ENCODE results near the gene MB21D2.
A peak's percentile ranks its signal among the peaks of the same experiment; 100 is the strongest.
"Not testable (repeated sequence)": the region's sequence is repeated elsewhere in the genome, so short reads cannot be mapped to it uniquely, and the experiment has no call there.

The MB21D2 gene

GRCh38 chr3:192857260-192857661, 60.4 kb downstream of the MB21D2 start:
- DNase-seq = no peak

GRCh38 chr3:192855434-192855833, 62.2 kb downstream of the MB21D2 start:
- H3K27ac Mint-ChIP-seq = no peak overlapping the region
- H3K4me3 Mint-ChIP-seq = no peak overlapping the region
- no peaks in the 10 kb centered on the region for H3K36me3 Mint-ChIP-seq (ENCODE audit: insufficient read depth)
- DNase-seq (no peak), ATAC-seq (replicated peaks) (no peak)
- no peaks in the 10 kb centered on the region for H3K27me3 Mint-ChIP-seq
- peaks cover 0 to 16% of the 10 kb centered on the region in 2 donors for H3K4me1 Mint-ChIP-seq (ENCODE audit: low read depth in 2 of 2)
- peaks cover 3 to 5% of the 10 kb centered on the region in 2 donors for H3K9me3 Mint-ChIP-seq

More at GRCh38 chr3:192857260-192857661, 60.4 kb downstream of the MB21D2 start:
- ATAC-seq (replicated peaks) = no peak
- peaks cover 0 to 2% of the 10 kb centered on the region in 2 donors for H3K9me3 Mint-ChIP-seq
- H3K4me3 Mint-ChIP-seq = no peak overlapping the region
- peaks cover 0 to 9% of the 10 kb centered on the region in 2 donors for H3K4me1 Mint-ChIP-seq (ENCODE audit: low read depth in 2 of 2)
- H3K27me3 Mint-ChIP-seq = no peaks in the 10 kb centered on the region
- no peaks in the 10 kb centered on the region for H3K36me3 Mint-ChIP-seq (ENCODE audit: insufficient read depth)
- H3K27ac Mint-ChIP-seq = no peak overlapping the region

- H3K27ac Mint-ChIP-seq = peak overlapping the region in 1 of 2 donors; percentile 41
- no peaks in the 10 kb centered on the region for H3K36me3 Mint-ChIP-seq (ENCODE audit: insufficient read depth)
- H3K27me3 Mint-ChIP-seq = no peaks in the 10 kb centered on the region
- peaks cover 3 to 7% of the 10 kb centered on the region in 2 donors for H3K9me3 Mint-ChIP-seq
- H3K4me3 Mint-ChIP-seq = no peak overlapping the region
- DNase-seq = no peak
- H3K4me1 Mint-ChIP-seq (ENCODE audit: low read depth in 2 of 2) = peaks cover 0 to 11% of the 10 kb centered on the region in 2 donors
- no peak for ATAC-seq (replicated peaks)
Measured at GRCh38 chr3:192851821-192852372, 65.8 kb downstream of the MB21D2 start.

GRCh38 chr3:192850451-192850981, 67.1 kb downstream of the MB21D2 start:
- H3K4me1 Mint-ChIP-seq (ENCODE audit: low read depth in 2 of 2) = peaks cover 0 to 11% of the 10 kb centered on the region in 2 donors
- no peaks in the 10 kb centered on the region for H3K27me3 Mint-ChIP-seq
- ATAC-seq (replicated peaks) = peak; percentile 66
- H3K4me3 Mint-ChIP-seq = no peak overlapping the region
- peak overlapping the region in 1 of 2 donors; percentile 68 for H3K27ac Mint-ChIP-seq
- peaks cover 3 to 7% of the 10 kb centered on the region in 2 donors for H3K9me3 Mint-ChIP-seq
- DNase-seq = no peak
- H3K36me3 Mint-ChIP-seq (ENCODE audit: insufficient read depth) = no peaks in the 10 kb centered on the region

GRCh38 chr3:192849821-192850220, 67.8 kb downstream of the MB21D2 start:
- H3K27ac Mint-ChIP-seq; ATAC-seq (replicated peaks); H3K4me3 Mint-ChIP-seq; H3K27me3 Mint-ChIP-seq; H3K9me3 Mint-ChIP-seq; H3K36me3 Mint-ChIP-seq (ENCODE audit: insufficient read depth); DNase-seq: not testable (repeated sequence)
- H3K4me1 Mint-ChIP-seq (ENCODE audit: low read depth in 2 of 2) = peaks cover 0 to 14% of the 10 kb centered on the region in 2 donors

- Mint-ChIP-seq H3K4me1 (ENCODE audit: low read depth in 2 of 2) (peaks cover 0 to 19% of the 10 kb centered on the region in 2 donors), H3K27ac (no peak overlapping the region), H3K9me3 (peaks cover 3 to 14% of the 10 kb centered on the region in 2 donors), H3K36me3 (ENCODE audit: insufficient read depth) (no peaks in the 10 kb centered on the region), H3K27me3 (no peaks in the 10 kb centered on the region), H3K4me3 (no peak overlapping the region)
- DNase-seq (no peak), ATAC-seq (replicated peaks) (no peak)
Measured at GRCh38 chr3:192848371-192849233, 69.1 kb downstream of the MB21D2 start.

GRCh38 chr3:192847941-192848340, 69.7 kb downstream of the MB21D2 start:
- no peak for ATAC-seq (replicated peaks)
- no peak for DNase-seq
- no peak overlapping the region for H3K4me3 Mint-ChIP-seq
- H3K36me3 Mint-ChIP-seq (ENCODE audit: insufficient read depth) = no peaks in the 10 kb centered on the region
- no peak overlapping the region for H3K27ac Mint-ChIP-seq
- no peaks in the 10 kb centered on the region for H3K27me3 Mint-ChIP-seq
- H3K9me3 Mint-ChIP-seq = peaks cover 1 to 14% of the 10 kb centered on the region in 2 donors
- H3K4me1 Mint-ChIP-seq (ENCODE audit: low read depth in 2 of 2) = peaks cover 0 to 19% of the 10 kb centered on the region in 2 donors

GRCh38 chr3:192845526-192845855, 72.2 kb downstream of the MB21D2 start:
- no peaks in the 10 kb centered on the region for H3K27me3 Mint-ChIP-seq
- H3K4me1 Mint-ChIP-seq (ENCODE audit: low read depth in 2 of 2) = peaks cover 0 to 10% of the 10 kb centered on the region in 2 donors
- no peak for ATAC-seq (replicated peaks)
- no peak for DNase-seq
- H3K9me3 Mint-ChIP-seq = peaks cover 3 to 10% of the 10 kb centered on the region in 2 donors
- H3K27ac Mint-ChIP-seq = no peak overlapping the region
- H3K4me3 Mint-ChIP-seq = no peak overlapping the region
- peaks cover 2% of the 10 kb centered on the region for H3K36me3 Mint-ChIP-seq (ENCODE audit: insufficient read depth)

- H3K27ac Mint-ChIP-seq = no peak overlapping the region
- peaks cover 2% of the 10 kb centered on the region for H3K36me3 Mint-ChIP-seq (ENCODE audit: insufficient read depth)
- H3K4me3 Mint-ChIP-seq = no peak overlapping the region
- H3K4me1 Mint-ChIP-seq (ENCODE audit: low read depth in 2 of 2) = peaks cover 0 to 8% of the 10 kb centered on the region in 2 donors
- ATAC-seq (replicated peaks) = no peak
- peaks cover 3 to 8% of the 10 kb centered on the region in 2 donors for H3K9me3 Mint-ChIP-seq
- no peak for DNase-seq
- H3K27me3 Mint-ChIP-seq = no peaks in the 10 kb centered on the region
Measured at GRCh38 chr3:192844836-192845525, 72.7 kb downstream of the MB21D2 start.

GRCh38 chr3:192844486-192844765, 73.2 kb downstream of the MB21D2 start:
- Mint-ChIP-seq H3K4me1 (ENCODE audit: low read depth in 2 of 2) (peaks cover 0 to 8% of the 10 kb centered on the region in 2 donors), H3K9me3 (peaks cover 3 to 8% of the 10 kb centered on the region in 2 donors), H3K4me3 (no peak overlapping the region), H3K36me3 (ENCODE audit: insufficient read depth) (peaks cover 2% of the 10 kb centered on the region), H3K27me3 (no peaks in the 10 kb centered on the region), H3K27ac (no peak overlapping the region)
- ATAC-seq (replicated peaks) (no peak), DNase-seq (no peak)

- H3K4me3 Mint-ChIP-seq = no peak overlapping the region
- peaks cover 0 to 8% of the 10 kb centered on the region in 2 donors for H3K4me1 Mint-ChIP-seq (ENCODE audit: low read depth in 2 of 2)
- peaks cover 2% of the 10 kb centered on the region for H3K36me3 Mint-ChIP-seq (ENCODE audit: insufficient read depth)
- H3K27me3 Mint-ChIP-seq = no peaks in the 10 kb centered on the region
- no peak for DNase-seq
- no peak for ATAC-seq (replicated peaks)
- no peak overlapping the region for H3K27ac Mint-ChIP-seq
- peaks cover 3 to 8% of the 10 kb centered on the region in 2 donors for H3K9me3 Mint-ChIP-seq
Measured at GRCh38 chr3:192843723-192844485, 73.8 kb downstream of the MB21D2 start.

GRCh38 chr3:192843119-192843518, 74.5 kb downstream of the MB21D2 start:
- H3K4me3 Mint-ChIP-seq = no peak overlapping the region
- H3K27me3 Mint-ChIP-seq = no peaks in the 10 kb centered on the region
- peaks cover 0 to 8% of the 10 kb centered on the region in 2 donors for H3K4me1 Mint-ChIP-seq (ENCODE audit: low read depth in 2 of 2)
- H3K9me3 Mint-ChIP-seq = peaks cover 3 to 8% of the 10 kb centered on the region in 2 donors
- H3K36me3 Mint-ChIP-seq (ENCODE audit: insufficient read depth) = peaks cover 2% of the 10 kb centered on the region
- ATAC-seq (replicated peaks) (no peak), DNase-seq (no peak)
- no peak overlapping the region for H3K27ac Mint-ChIP-seq

GRCh38 chr3:192842711-192843110, 74.9 kb downstream of the MB21D2 start:
- peaks cover 3 to 8% of the 10 kb centered on the region in 2 donors for H3K9me3 Mint-ChIP-seq
- H3K27ac Mint-ChIP-seq = no peak overlapping the region
- H3K27me3 Mint-ChIP-seq = no peaks in the 10 kb centered on the region
- peaks cover 2% of the 10 kb centered on the region for H3K36me3 Mint-ChIP-seq (ENCODE audit: insufficient read depth)
- H3K4me1 Mint-ChIP-seq (ENCODE audit: low read depth in 2 of 2) = peaks cover 0 to 11% of the 10 kb centered on the region in 2 donors
- DNase-seq (no peak), ATAC-seq (replicated peaks) (no peak)
- no peak overlapping the region for H3K4me3 Mint-ChIP-seq
